K562 (cell line): Measurements from ENCODE around the gene SCAMP1. TPM values are rescaled to one million over a fixed set of nuclear protein-coding genes. Genes with fewer than 3 reads are reported as not detected.

Source experiments
- COPS2 ChIP-seq: fragments of 450-650 bp; conservative IDR thresholded peaks from 2 replicates; pipeline ENCODE4 v1.6.1; 2016; ENCODE audit warnings: mild to moderate bottlenecking, moderate library complexity
- CREB1 ChIP-seq, 2 experiments: sonication (generic) in 1 of 2; formaldehyde crosslinking in 1 of 2; IDR thresholded peaks; 2 replicates each; pipeline versions ENCODE4 v1.6.1 to v1.8.0; 2012 to 2022; ENCODE audit warnings: inconsistent platforms in 1 of 2, mild to moderate bottlenecking in 1 of 2, missing genetic modification reagents in 1 of 2, moderate library complexity in 1 of 2
- HLTF ChIP-seq: fragments of 450-650 bp; IDR thresholded peaks from 2 replicates; pipeline ENCODE4 v1.6.1; 2016
- MEF2A ChIP-seq: IDR thresholded peaks from 2 replicates; pipeline ENCODE4 v1.6.1; 2011; ENCODE audit warnings: low read depth, mild to moderate bottlenecking, low read length, moderate library complexity; ENCODE audit not compliant: control insufficient read depth
- PURB ChIP-seq: sonication (generic); formaldehyde crosslinking; IDR thresholded peaks from 2 replicates; pipeline ENCODE4 v1.9.0; 2021; ENCODE audit warnings: low read depth, mild to moderate bottlenecking, missing genetic modification reagents
- RB1 ChIP-seq: fragments of 450-650 bp; IDR thresholded peaks from 2 replicates; pipeline ENCODE4 v1.6.1; 2017; ENCODE audit warnings: low read depth, mild to moderate bottlenecking
- SMARCA4 ChIP-seq: fragments of 450-650 bp; IDR thresholded peaks from 2 replicates; pipeline ENCODE4 v1.6.1; 2016
- SMARCC2 ChIP-seq: fragments of 450-650 bp; IDR thresholded peaks from 2 replicates; pipeline ENCODE4 v1.6.1; 2017; ENCODE audit warnings: antibody characterized with exemption, moderate library complexity, mild to moderate bottlenecking, low read depth
- TAF7 ChIP-seq: fragments of 450-650 bp; IDR thresholded peaks from 2 replicates; pipeline ENCODE4 v1.6.1; 2016; ENCODE audit warnings: missing genetic modification characterization, missing compliant biosample characterization
- THRAP3 ChIP-seq: fragments of 450-650 bp; IDR thresholded peaks from 2 replicates; pipeline ENCODE4 v1.6.1; 2016; ENCODE audit warnings: mild to moderate bottlenecking, inconsistent platforms, borderline replicate concordance
- WHSC1 ChIP-seq: IDR thresholded peaks from one replicate; pipeline ENCODE4 v1.6.1; 2012; ENCODE audit warnings: low read length, control low read depth, inconsistent platforms
- ZKSCAN1 ChIP-seq: fragments of 150-350 bp; IDR thresholded peaks from 2 replicates; pipeline ENCODE4 v1.6.1; 2016; ENCODE audit warnings: low read depth, low read length
- ZNF175 ChIP-seq: fragments of 200-800 bp; sonication (Bioruptor generic); IDR thresholded peaks from 2 replicates; pipeline ENCODE4 v1.6.1; 2016; ENCODE audit warnings: low read depth, mild to moderate bottlenecking, missing genetic modification characterization, missing compliant biosample characterization
- ZNF224 ChIP-seq: sonication (generic); formaldehyde crosslinking; IDR thresholded peaks from 2 replicates; pipeline ENCODE4 v1.8.0; 2022; ENCODE audit warnings: mild to moderate bottlenecking, missing genetic modification reagents
- ZNF77 ChIP-seq: fragments of 250-450 bp; sonication (Bioruptor Pico); IDR thresholded peaks from 2 replicates; pipeline ENCODE4 v1.5.0; 2020
- polyA plus RNA-seq, 8 experiments: library from polyadenylated mRNA; depleted of rRNA in 4 of 8; stranded (reverse) in 5 of 8; unstranded in 3 of 8; fragments of >200 nt; fragmentation: Nextera tagmentation in 2 of 8; fragmentation: Illumina TruSeq in 1 of 8; extraction: Ambion mirVana in 2 of 8; extraction: Trizol in 1 of 8; gene quantifications; 2 replicates each; pipeline versions ENCODE4 v1.2.1 to v1.2.3, GENCODE V29; 2011 to 2014; ENCODE audit warnings: inconsistent platforms in 1 of 8, missing spikeins in 1 of 8
- total RNA-seq, 7 experiments: library from RNA; depleted of rRNA in 6 of 7; stranded (reverse); fragments of >200 nt in 6 of 7; fragmentation: Illumina TruSeq in 2 of 7; extraction: Trizol in 2 of 7; gene quantifications; 2 replicates each; pipeline versions ENCODE4 v1.2.1 to v1.2.3, GENCODE V29; 2011 to 2021; ENCODE audit warnings: low replicate concordance in 1 of 7
- TF ChIP-seq, protein P1 (sequence below): fragments of 450-650 bp; IDR thresholded peaks from one replicate; pipeline ENCODE4 v1.6.1; 2018; ENCODE audit warnings: mild to moderate bottlenecking, moderate library complexity; ENCODE audit not compliant: partially characterized antibody
- TF ChIP-seq, protein P2 (sequence below): fragments of 450-650 bp; conservative IDR thresholded peaks from 2 replicates; pipeline ENCODE4 v1.6.1; 2016; ENCODE audit warnings: missing genetic modification characterization, low read depth, mild to moderate bottlenecking, control low read depth, missing compliant biosample characterization
- TF ChIP-seq, protein P3 (sequence below): IDR thresholded peaks from 2 replicates; pipeline ENCODE4 v1.6.1; 2012; ENCODE audit warnings: low read depth, low read length, improper control_type of control experiment, borderline replicate concordance
- TF ChIP-seq, protein P4 (sequence below): fragments of 200-800 bp; sonication (Bioruptor generic); IDR thresholded peaks from 2 replicates; pipeline ENCODE4 v1.6.1; 2017; ENCODE audit warnings: missing genetic modification characterization, missing compliant biosample characterization
- TF ChIP-seq, protein P5 (sequence below): fragments of 250-450 bp; sonication (Bioruptor Pico); IDR thresholded peaks from 2 replicates; pipeline ENCODE4 v1.8.0; 2021; ENCODE audit warnings: mild to moderate bottlenecking, moderate library complexity

The SCAMP1 gene
- total and polyA plus RNA-seq, 9 of the 15 experiments (the other 6 are each of a cell fraction or from before 2014, with no cell fraction given): 5.4 to 23.9 (median 13.8) TPM

DNA sequence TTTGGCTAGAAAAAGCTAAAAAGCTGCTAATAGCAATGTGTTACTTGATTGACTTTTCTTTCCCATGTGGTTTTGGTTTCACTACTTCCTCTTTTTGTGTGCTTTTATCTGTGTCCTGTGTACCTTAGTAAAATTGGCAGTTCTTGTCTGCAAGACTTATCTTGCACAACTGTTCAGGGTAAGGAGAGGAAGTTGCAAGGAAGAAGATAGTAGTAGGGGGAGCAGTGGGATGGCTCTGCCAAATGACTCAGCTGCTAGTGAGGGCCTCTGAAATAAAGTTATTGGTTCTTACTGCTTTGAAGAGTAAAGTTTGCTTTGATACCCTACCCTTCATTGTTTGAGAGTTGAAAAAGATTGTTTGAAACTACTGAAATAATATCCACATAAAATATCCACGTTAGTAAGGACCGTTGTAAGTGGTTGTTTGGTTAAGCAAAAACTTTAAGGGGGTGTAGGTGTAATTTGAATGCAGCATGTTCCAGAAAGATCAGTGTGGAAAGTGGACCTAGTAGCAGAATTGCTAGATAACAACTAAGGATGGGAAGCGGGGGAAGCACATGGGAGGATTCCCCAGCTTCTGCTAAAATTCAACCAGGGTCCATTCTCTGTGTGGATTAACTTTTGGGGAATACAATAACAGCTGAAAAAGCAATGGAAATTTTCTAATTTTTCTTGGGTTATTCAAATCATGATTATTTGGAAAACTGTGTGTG is 123.5 kb downstream of the SCAMP1 start (continued):
- TF ChIP-seq, protein P1, sequence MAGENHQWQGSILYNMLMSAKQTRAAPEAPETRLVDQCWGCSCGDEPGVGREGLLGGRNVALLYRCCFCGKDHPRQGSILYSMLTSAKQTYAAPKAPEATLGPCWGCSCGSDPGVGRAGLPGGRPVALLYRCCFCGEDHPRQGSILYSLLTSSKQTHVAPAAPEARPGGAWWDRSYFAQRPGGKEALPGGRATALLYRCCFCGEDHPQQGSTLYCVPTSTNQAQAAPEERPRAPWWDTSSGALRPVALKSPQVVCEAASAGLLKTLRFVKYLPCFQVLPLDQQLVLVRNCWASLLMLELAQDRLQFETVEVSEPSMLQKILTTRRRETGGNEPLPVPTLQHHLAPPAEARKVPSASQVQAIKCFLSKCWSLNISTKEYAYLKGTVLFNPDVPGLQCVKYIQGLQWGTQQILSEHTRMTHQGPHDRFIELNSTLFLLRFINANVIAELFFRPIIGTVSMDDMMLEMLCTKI: no peak
- TF ChIP-seq MEF2A: 0 out of 2 replicates have a peak, but pooled peaks have one; percentile 20
- TF ChIP-seq, protein P2, sequence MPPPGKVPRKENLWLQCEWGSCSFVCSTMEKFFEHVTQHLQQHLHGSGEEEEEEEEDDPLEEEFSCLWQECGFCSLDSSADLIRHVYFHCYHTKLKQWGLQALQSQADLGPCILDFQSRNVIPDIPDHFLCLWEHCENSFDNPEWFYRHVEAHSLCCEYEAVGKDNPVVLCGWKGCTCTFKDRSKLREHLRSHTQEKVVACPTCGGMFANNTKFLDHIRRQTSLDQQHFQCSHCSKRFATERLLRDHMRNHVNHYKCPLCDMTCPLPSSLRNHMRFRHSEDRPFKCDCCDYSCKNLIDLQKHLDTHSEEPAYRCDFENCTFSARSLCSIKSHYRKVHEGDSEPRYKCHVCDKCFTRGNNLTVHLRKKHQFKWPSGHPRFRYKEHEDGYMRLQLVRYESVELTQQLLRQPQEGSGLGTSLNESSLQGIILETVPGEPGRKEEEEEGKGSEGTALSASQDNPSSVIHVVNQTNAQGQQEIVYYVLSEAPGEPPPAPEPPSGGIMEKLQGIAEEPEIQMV (tag): no peak
- TF ChIP-seq SMARCA4: peak; percentile 99
- no peak for TF ChIP-seq PURB
- TF ChIP-seq SMARCC2: peak; percentile 97
- TF ChIP-seq TAF7 (tag): no peak
- TF ChIP-seq ZNF77 (CRISPR knock-in tag): no peak
- no peak for TF ChIP-seq ZNF224 (CRISPR knock-in tag)
- TF ChIP-seq ZNF175 (CRISPR knock-in tag): peak; percentile 78
- TF ChIP-seq, protein P3, sequence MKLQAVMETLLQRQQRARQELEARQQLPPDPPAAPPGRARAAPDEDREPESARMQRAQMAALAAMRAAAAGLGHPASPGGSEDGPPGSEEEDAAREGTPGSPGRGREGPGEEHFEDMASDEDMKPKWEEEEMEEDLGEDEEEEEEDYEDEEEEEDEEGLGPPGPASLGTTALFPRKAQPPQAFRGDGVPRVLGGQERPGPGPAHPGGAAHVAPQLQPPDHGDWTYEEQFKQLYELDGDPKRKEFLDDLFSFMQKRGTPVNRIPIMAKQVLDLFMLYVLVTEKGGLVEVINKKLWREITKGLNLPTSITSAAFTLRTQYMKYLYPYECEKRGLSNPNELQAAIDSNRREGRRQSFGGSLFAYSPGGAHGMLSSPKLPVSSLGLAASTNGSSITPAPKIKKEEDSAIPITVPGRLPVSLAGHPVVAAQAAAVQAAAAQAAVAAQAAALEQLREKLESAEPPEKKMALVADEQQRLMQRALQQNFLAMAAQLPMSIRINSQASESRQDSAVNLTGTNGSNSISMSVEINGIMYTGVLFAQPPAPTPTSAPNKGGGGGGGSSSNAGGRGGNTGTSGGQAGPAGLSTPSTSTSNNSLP: peak; percentile 64; the same call in 1 of the 2 replicates
- TF ChIP-seq ZKSCAN1: no peak
- TF ChIP-seq, protein P4, sequence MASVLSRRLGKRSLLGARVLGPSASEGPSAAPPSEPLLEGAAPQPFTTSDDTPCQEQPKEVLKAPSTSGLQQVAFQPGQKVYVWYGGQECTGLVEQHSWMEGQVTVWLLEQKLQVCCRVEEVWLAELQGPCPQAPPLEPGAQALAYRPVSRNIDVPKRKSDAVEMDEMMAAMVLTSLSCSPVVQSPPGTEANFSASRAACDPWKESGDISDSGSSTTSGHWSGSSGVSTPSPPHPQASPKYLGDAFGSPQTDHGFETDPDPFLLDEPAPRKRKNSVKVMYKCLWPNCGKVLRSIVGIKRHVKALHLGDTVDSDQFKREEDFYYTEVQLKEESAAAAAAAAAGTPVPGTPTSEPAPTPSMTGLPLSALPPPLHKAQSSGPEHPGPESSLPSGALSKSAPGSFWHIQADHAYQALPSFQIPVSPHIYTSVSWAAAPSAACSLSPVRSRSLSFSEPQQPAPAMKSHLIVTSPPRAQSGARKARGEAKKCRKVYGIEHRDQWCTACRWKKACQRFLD (CRISPR knock-in tag): peak; percentile 78; the same call in 1 of the 2 replicates
- TF ChIP-seq, protein P5, sequence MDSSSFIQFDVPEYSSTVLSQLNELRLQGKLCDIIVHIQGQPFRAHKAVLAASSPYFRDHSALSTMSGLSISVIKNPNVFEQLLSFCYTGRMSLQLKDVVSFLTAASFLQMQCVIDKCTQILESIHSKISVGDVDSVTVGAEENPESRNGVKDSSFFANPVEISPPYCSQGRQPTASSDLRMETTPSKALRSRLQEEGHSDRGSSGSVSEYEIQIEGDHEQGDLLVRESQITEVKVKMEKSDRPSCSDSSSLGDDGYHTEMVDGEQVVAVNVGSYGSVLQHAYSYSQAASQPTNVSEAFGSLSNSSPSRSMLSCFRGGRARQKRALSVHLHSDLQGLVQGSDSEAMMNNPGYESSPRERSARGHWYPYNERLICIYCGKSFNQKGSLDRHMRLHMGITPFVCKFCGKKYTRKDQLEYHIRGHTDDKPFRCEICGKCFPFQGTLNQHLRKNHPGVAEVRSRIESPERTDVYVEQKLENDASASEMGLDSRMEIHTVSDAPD: no peak
- no peak for TF ChIP-seq THRAP3
- TF ChIP-seq HLTF: peak; percentile 68; the same call in 1 of the 2 replicates
- no peak for TF ChIP-seq RB1
- TF ChIP-seq WHSC1: no peak
- TF ChIP-seq CREB1 (IDR thresholded peaks at IDR 0.05): peak; percentile 53; the same call in 1 of the 2 replicates
- no peak for TF ChIP-seq CREB1 (CRISPR knock-in tag; IDR thresholded peaks at IDR 0.05)
- no peak for TF ChIP-seq COPS2
